ENCODE data around the gene PTPRN2.
A peak's percentile ranks its signal among the peaks of the same experiment; 100 is the strongest.
"Not testable (repeated sequence)": the region's sequence is repeated elsewhere in the genome, so short reads cannot be mapped to it uniquely, and the experiment has no call there.

PTPRN2 gene

DNA sequence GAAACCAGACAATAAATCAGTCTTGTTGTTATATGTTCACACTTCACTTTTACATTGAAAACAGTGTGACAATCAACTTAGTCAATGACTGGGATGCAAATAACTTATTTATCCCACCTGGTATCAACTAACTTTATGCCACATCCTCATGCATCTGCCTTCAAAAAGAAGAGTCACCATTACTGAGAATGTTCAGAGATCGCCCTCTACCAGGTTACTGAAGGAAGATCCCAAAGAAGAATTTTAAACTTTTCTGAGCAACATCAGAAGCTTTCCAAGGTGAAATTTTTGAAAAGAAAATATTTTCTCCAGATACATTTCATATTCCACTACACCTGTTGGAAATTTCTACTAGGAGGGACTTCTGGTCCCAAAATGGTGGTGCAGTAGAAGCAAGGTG lies 359.5 kb downstream of the PTPRN2 start:
- DNase-seq (ENCODE audit: low spot score): no peak

DNA sequence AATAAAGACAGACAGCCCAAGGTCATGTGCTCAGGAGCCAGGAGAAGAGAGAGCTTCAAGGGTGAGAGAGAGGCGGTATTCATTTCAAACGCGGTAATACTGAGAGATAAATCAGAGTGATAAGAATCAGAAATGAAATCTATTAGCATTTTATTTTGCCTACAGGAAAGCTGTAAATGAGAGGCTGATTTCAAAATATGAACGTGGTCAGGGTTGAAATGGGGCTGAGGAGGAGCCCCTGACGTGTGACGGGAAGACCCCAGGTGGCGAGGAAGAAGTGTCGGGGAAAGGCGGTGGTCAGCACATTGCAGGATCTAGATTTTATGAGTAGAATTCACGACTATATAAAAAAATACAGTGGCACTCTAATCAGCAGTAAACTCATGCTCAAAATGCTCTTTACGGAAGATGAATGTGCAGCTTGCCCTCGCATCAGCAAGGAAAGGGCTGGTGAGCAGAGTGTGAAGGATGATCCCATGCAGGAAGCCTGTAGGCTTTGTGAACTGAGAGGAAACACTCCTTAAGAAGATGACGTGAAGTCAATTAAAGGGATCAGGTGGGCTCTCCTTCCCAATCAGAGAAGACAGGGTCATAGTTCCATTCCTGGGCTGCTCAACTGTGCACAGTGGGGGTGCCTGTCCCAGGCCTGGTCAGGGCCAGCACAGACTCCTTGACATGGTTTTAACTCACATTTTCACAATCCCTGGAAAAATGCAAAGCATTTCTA lies 360.2 kb downstream of the PTPRN2 start:
- no peak for DNase-seq (ENCODE audit: low spot score)

DNA sequence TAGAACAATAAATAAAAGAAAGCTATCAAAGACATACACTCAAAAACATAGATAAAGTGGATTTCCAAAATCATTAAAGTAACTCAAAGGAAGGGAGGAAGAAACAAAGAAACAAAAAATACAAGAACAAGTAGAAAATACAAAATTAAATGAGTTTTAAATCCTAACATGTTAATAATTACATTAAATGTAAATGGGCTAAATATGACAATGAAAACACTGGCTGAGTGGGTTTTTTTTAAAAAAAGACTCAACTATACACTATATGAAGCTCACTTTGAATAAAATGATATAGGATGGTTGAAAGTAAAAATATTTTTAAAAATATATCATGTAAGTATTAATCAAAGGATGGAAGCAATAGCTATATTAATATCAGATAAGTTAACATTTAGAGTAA lies 371.4 kb downstream of the PTPRN2 start:
- no peak for DNase-seq (ENCODE audit: low spot score)

DNA sequence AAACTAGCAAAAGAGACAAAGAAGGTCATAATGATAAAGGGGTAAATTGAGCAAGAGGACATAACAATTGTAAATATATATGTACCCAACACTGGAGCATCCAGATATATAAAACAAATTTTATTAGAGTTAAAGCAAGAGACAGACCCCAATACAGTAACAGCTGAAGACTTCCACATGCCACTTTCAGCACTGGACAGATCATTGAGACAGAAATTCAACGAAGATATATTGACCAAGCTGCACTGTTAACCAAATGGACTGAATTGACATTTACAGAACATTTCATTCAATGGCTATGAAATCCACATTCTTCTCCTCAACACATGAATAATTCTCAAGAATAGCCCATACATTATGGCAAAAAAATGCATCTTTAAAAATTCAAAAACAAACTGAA lies 378.2 kb downstream of the PTPRN2 start:
- no peak for DNase-seq (ENCODE audit: low spot score)

DNA sequence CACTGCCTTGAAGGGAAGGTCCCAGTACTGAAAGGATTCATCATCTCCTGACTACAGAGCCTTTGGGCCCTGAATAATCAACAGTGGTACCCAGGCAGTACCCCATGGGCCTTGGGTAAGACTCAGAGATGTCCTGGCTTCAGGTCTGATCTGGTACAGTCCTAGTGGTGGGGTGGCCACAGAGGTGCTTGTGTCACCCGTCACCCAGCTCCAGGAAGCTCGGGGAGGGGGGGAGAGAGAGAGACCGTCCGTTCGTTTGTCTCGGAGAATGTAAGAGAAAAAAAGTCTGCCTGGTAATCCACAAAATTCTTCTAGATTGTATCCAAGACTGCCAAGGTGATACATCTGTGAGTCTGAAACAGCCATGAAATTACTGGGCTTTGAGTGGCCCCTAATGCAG lies 381.3 kb downstream of the PTPRN2 start:
- no peak for DNase-seq (ENCODE audit: low spot score)

DNA sequence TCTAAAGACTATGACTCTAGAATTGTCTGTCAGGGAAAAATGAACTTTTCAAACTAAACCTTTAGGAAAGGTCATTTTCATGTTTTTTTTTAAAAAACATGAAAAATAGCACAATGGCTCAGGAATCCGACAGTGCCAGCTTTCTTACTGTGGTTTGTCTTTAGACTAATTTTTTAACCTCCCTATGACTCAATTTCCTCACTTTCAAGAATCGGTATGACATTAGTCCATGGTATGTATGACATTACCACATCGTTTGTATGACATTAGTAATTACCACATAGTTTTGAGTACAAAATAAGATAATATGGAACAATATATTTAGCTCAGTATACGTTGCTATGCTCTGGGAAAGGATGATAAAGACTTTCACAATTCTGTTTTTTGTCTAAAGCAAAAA lies 383.2 kb downstream of the PTPRN2 start:
- DNase-seq (ENCODE audit: low spot score): no peak

DNA sequence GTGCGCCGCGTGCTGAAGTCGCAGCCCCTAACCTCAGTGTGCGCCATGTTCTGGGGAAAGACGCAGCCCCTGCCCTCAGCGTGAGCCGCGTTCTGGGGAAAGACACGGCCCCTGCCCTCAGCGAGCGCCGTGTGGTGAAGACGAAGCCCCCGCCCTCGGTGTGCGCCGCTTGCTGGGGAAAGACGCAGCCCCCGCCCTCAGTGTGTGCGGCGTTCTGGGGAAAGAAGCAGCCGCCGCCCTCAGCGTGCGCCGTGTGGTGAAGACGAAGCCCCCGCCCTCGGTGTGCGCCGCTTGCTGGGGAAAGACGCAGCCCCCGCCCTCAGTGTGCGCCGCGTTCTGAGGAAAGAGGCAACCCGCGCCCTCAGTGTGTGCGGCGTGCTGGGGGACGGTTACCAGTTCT lies 383.7 kb downstream of the PTPRN2 start:
- DNase-seq (ENCODE audit: low spot score): not testable (repeated sequence)

DNA sequence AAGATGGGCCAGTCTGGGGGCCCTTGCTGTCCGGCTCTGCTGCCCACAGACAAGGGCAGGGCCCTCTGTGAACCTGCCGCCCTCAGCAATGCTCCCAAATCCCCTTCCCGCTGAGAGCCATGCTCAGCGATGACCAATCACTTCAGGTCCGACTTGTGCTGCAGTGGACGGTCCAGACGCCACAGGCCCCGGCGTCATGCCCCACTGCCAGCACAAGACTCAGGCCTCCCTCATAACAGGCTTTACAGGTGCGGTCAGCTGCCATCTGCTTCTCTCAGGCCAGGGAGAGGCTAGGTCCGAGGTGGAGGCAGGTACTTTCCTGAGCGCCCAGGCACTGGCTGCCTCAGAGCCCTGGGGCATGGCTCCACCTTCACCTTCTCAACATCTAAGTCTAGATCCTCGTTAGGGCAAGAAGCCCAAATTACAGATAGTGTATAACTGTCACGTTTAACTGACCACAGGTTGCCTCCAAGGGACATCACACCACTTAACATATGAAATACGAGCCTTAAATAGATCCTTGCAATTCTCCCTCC lies 393.2 kb downstream of the PTPRN2 start:
- DNase-seq (ENCODE audit: low spot score): no peak

DNA sequence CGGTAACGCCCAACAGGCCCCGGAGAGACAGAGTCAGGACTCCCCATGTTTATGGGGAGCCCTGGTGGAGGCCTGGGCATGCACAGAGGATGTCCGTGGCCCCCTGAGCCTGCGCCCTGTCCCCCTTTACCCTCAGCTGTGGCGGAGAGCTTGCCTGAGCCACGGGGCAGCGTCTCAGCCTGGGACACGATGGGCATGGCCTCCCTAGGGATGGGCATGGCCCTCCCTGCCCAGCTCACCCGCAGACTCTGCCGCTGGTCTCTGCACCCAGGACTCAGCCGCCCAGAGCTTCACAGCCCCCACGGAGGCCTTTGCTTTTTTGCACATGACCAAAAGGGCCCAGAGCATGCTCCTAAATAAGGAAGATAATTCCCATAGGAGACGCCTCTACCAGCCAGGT lies 394.2 kb downstream of the PTPRN2 start:
- DNase-seq (ENCODE audit: low spot score): no peak

DNA sequence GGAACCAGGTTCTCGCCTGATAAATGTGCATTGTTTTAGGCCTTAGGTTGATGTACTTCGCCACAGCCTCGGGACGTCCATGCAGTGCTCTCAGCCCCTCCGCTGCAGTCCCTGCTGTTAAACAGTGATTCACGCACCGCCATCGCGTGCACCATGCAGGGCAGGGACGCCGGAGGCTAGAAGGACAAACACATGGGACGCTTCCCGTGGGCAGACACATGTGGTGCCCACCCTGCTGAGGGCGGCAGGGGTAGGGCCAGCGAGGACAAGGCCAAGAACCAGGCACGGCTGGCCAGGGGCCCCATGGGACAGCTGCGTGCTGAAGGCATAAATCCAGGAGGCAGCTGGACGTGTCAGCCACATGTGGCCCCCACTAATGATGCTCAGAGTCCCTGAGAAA lies 394.7 kb downstream of the PTPRN2 start:
- DNase-seq (ENCODE audit: low spot score): no peak

DNA sequence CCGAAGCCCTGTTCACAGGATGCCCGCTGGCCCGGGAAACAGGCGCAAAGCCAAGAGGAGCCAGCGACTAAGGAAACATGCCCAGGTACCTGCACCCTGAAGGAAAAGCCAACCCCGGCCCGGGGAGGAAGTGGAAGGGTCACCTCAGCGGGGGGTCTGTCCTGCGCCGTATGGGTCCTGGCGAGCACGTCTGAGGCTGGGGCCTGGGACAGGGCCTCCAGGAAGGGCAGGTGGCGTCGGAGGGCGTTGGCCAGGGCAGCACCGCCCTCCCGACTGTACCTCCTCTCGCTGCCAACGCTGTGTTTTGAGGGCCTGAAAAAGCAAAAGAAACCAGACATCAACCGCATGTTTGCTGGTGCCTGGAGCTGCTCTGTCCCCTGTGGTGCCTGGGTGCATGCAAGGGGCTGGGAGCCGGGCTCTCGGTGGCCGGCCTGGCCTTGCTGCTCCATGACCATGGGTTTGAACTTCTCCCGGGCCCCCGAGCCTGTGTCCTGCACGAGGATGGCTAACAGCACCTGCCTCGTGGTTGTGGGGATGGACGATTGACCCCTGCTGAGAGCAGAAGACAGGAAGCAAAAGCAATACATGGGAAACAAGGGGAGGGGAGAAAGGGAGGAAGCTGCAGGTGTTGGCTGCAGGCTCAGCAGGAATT lies 395.3 kb downstream of the PTPRN2 start:
- DNase-seq (ENCODE audit: low spot score): no peak

DNA sequence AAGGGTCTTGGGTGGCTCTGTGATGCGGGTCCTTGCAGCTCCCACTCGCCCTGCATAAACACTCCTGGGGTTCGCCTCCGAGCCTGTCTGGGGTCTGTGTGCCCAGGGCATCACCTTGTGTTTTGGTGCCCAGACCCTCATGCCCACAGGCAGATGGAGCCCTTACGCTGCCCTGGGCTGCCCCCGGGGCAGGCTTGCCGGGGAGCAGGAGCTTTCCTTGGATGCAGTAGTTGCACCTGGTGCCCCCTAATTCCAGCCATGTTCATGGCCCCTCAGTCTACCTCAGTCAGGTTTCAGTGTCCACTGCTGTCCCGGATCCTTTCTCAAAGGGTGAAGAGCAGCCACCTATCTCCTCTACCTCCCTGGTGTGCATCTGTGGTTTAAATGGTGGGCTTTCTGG lies 396.0 kb downstream of the PTPRN2 start:
- DNase-seq (ENCODE audit: low spot score): no peak

DNA sequence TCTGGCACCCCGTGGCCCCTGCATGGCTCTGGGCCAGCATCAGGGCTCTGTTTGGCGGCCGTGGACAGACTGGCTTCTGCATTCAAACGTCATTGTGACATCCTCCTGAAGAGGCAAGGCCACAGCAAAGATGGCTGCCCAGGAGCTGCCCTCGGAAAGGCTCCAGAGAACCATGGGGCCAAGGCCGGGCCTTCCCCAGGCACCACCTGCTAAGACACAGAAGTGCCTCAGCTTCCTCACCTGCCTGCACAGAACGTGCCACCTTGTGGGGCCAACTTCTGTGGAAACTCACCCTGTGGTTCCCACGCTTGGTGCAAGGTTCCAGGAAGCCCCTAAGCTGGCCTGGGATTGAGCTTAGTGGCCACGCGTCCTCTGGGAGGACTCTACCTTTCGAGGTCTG lies 396.9 kb downstream of the PTPRN2 start:
- DNase-seq (ENCODE audit: low spot score): no peak

DNA sequence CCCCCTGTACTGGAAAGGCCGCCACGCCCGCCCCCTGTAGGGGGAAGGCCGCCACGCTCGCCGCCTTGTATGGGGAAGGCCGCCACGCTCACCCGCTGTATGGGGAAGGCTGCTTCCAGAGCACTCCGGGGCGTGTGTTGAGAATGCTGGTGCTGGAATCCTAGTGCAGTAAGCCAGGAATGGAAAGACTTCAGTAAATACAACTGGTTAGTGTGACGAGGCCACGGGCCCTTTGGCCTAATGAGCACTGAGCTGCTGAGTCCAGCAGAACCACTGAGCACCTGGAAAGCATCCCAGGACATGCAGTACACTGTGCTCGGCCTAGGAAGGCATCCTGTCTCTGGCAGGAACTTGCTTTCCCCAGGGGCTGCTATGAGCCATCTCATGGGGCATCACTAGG lies 398.9 kb downstream of the PTPRN2 start:
- DNase-seq (ENCODE audit: low spot score): no peak

DNA sequence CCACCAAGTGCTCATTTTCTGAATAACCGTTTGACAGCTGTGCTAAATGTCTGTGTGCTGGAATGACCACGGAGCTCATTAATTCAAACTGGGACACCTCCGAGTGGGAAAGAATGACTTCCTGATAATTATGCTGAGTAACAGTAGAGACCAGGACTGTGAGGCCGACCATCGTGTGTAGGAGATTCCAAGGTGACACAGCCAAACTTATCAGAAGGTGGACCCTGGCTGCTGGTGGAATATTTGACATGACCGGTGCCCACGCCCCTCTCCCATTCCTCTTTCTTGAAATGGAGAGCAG lies 400.0 kb downstream of the PTPRN2 start:
- no peak for DNase-seq (ENCODE audit: low spot score)

DNA sequence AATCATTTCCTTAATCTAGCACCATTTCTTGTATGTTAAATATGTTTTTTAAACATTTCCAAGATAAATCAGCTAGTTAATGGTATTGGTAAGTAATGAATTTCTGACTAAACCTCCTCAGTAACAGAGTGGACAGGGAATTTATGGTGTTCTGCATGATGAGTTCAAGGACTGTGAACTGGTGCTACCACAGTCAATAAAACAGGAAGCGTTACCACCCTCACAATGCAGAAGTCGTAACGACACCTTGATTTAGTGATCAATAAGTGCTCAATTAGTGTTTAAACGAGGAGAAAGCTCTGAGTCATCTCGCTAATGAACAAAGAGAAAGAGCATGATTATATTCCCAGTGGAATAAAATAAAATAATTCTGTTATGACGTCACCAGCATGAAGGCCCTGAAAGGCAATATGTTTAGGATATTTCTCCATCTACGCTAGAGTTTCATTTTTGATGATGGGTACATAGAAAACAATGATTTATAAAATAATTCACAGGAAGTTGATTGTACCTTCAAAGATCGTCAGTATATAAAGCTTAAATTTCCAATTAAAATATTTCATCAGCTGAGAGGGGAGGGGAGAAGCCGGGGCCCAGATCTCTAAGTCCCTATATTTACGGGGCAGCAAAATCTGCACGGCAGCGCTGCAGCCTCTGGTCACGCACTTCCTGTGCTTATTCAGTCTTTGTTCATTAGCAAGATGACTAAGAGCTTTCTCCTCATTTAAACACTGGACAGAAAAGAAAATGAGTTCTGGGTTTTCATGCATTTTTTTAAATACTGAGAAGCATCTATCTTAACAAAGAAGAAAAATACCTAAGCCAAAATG lies 400.5 kb downstream of the PTPRN2 start:
- DNase-seq (ENCODE audit: low spot score): no peak

DNA sequence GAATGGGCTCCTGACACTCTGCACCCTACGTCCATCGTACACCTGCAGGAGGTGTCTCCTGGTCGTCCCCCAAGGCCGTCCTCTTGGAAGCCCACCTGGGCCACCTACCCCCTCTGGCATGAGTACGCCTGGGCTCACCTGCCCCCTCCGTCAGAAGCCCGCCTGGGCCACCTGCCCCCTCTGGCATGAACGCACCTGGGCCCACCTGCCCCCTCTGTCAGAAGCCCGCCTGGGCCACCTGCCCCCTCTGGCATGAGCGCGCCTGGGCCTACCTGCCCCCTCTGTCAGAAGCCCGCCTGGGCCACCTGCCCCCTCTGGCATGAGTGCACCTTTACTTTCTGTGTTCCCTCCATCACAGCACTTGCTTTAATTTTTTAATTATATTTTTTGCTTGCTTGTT lies 401.2 kb downstream of the PTPRN2 start:
- no peak for DNase-seq (ENCODE audit: low spot score)

DNA sequence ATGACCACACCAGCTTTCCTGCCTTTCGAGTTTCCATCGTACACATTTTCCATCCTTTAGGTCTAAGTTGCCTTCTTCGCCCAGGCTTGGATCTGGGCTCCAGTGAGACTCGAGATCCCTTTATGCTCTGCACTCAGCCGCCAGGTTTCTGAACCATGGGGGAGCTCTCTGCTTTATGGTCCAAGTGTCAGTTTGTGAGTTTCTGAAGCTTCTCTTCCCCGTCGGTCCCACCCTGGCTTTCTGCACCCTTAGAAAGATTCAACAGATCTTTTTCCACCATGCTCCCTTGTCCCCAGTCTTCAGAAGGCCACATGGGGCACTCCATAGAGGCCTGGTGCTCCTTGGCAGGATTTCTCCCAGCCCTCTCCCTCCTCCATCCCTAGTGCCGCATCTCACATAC lies 402.0 kb downstream of the PTPRN2 start:
- DNase-seq (ENCODE audit: low spot score): no peak

DNA sequence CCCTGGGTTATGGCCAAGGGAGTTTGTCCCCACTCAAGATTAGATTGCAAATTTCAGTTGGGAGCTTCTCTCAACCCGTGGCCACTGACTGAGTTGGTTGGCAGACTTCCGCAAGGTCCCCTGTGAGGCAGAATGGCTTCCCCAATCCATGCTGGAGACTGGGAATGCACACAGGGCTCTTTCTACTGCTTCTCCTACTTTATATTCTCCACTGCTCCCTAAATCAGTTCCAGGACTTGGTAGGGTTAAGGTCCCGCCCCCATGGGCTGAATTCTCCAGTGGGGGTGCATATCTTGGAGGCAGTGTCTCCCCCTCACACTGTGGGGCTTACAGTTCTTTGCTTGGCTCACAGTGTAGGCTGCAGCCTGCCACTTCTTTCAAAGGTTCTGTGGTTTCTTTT lies 404.2 kb downstream of the PTPRN2 start:
- DNase-seq (ENCODE audit: low spot score): no peak

DNA sequence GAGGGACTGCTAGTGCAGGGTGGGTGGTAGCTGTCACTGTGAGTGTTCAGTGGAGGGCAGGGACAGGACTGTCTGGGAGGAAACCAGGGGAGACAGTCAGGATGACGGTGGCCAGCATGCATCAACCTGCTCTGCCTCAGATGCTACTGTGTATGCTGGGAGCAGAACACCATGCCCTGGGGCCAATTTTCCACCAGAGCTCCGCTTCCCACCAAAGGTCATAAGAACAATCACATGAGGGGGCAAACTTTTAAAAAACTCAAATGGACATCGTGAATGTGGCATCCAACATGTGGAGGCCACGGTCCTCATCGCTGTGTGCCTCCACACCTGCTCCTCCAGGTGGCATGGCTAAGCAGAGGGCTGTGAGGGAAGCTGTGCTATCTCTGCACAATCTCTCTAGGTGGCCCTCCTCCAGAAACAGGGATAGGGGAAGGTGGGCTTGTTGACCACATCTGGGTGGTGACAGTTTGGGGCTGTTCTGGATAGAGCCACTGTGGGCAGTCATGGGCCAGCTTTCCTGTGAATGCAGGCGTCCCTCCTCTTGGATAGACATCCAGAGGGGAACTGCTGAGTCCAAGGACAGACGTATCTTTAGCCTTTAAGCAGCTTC lies 411.0 kb downstream of the PTPRN2 start:
- DNase-seq (ENCODE audit: low spot score): no peak

DNA sequence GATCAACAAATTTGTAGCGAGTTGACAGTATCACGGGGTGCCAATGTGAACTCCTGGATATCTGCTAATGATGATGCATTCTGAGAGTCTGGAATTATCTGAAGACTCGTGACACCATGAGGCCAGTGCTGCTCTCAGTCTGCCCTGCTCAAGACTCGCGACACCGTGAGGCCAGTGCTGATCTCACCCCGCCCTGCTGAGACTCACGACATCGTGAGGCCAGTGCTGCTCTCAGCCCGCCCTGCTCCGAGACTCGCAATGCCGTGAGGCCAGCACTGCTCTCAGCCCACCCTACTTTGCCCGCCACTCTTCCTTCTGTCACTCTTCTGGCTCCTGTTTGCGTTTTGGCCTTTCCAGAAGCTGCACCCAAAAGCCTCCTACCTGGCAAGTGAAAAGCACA lies 411.8 kb downstream of the PTPRN2 start:
- DNase-seq (ENCODE audit: low spot score): no peak

DNA sequence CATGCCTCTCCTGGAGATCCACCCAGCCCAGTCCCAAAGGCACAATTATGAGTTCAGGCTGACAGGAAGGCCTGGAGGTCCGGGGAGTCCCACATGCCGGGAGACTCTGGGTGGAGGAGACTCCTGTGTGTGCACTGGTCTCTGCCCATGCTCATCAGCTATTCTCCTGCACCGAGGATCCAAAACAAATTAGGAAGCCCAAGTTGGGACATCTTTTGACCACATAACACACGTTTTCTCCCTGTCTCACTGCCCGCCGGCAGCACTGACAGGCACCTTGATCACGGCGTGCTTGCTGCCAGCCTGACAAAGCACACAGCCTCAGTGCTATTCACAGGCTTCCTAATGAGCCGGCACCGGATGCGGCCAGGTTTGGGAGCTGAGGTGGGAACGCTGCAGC lies 412.7 kb downstream of the PTPRN2 start:
- DNase-seq (ENCODE audit: low spot score): no peak

DNA sequence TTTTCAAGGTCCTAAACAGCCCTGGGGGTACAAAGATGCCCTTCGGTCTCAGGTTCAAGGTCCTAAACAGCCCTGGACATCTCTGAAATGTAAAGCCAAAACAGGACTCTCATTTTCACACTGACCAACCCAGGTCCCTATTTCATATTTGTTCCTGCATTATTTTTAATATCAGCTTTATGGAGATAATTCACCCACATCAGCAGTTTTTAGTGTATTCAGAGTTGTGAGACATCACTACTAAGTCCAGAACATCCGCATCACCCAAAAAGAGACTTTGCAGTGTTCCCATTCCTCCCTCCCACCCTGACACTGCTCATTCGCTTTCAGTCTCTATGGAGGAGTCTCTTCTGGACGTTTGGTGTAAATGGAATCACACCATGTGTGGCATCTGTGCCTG lies 420.2 kb downstream of the PTPRN2 start:
- DNase-seq (ENCODE audit: low spot score): peak; percentile 4

Measured in D341Med (cell line).